Keratinocyte (primary cell): ENCODE data around the gene PLAA. TPM values are rescaled to one million over a fixed set of nuclear protein-coding genes. Genes with fewer than 3 reads are reported as not detected.

ENCODE experiments used
- DNase-seq: peaks from one replicate; pipeline ENCODE4 v3.0.0-alpha.2; 2011; ENCODE audit warnings: low read depth, missing footprints, low spot score
- FAIRE-seq: peaks from 2 replicates; lab custom pipeline; 2011; peaks lifted over from hg19 to GRCh38; lab: Jason Lieb, UNC
- H2AFZ ChIP-seq: 2 replicates; pipeline ENCODE4 v1.6.0; 2012; ENCODE audit warnings: low read length, control low read depth, inconsistent platforms; ENCODE audit not compliant: control insufficient read depth
- H3K27ac ChIP-seq: 2 replicates; pipeline ENCODE4 v1.5.1; 2011; ENCODE audit warnings: low read length; ENCODE audit not compliant: control insufficient read depth, insufficient read depth
- H3K27me3 ChIP-seq: 3 replicates; pipeline ENCODE4 v1.6.0; 2011; ENCODE audit warnings: low read length; ENCODE audit not compliant: control insufficient read depth, insufficient read depth; ENCODE audit errors: extremely low read depth
- H3K36me3 ChIP-seq, 2 experiments: 2 replicates in 1 of 2; 3 replicates in 1 of 2; pipeline ENCODE4 v1.5.1; 2011; ENCODE audit warnings: low read length in 2 of 2, mild to moderate bottlenecking in 1 of 2; ENCODE audit not compliant: control insufficient read depth in 2 of 2, insufficient read depth in 2 of 2; ENCODE audit errors: extremely low read depth in 1 of 2
- H3K4me1 ChIP-seq: 3 replicates; pipeline ENCODE4 v1.5.1; 2011; ENCODE audit warnings: low read length; ENCODE audit not compliant: control insufficient read depth, insufficient read depth; ENCODE audit errors: extremely low read depth
- H3K4me2 ChIP-seq: 3 replicates; pipeline ENCODE4 v1.6.0; 2011; ENCODE audit warnings: low read depth, low read length; ENCODE audit not compliant: control insufficient read depth, insufficient read depth; ENCODE audit errors: extremely low read depth
- H3K4me3 ChIP-seq, 3 experiments: fragments of 200-600 bp in 1 of 3; sonication (generic) in 1 of 3; 2 replicates in 2 of 3; 3 replicates in 1 of 3; pipeline ENCODE4 v1.5.1; 2011 to 2016; ENCODE audit warnings: low read length in 3 of 3, mild to moderate bottlenecking in 3 of 3, control low read depth in 2 of 3, inconsistent platforms in 1 of 3, low read depth in 1 of 3, mixed read lengths in 1 of 3, mixed run types in 1 of 3, moderate library complexity in 1 of 3; ENCODE audit not compliant: control insufficient read depth in 2 of 3, insufficient read depth in 2 of 3; ENCODE audit errors: extremely low read depth in 1 of 3
- H3K79me2 ChIP-seq: 2 replicates; pipeline ENCODE4 v1.6.0; 2012; ENCODE audit warnings: low read length; ENCODE audit not compliant: control insufficient read depth, insufficient read depth
- H3K9ac ChIP-seq: 3 replicates; pipeline ENCODE4 v1.6.0; 2011; ENCODE audit warnings: low read length; ENCODE audit not compliant: control insufficient read depth, insufficient read depth; ENCODE audit errors: extremely low read depth
- H3K9me1 ChIP-seq: 3 replicates; pipeline ENCODE4 v1.6.0; 2011; ENCODE audit warnings: low read length; ENCODE audit not compliant: control insufficient read depth, insufficient read depth; ENCODE audit errors: extremely low read depth
- H3K9me3 ChIP-seq: 2 replicates; pipeline ENCODE4 v1.5.1; 2012; ENCODE audit warnings: low read depth, low read length; ENCODE audit not compliant: control insufficient read depth
- H4K20me1 ChIP-seq: 3 replicates; pipeline ENCODE4 v1.6.0; 2011; ENCODE audit warnings: low read length; ENCODE audit not compliant: control insufficient read depth, insufficient read depth; ENCODE audit errors: extremely low read depth
- CTCF ChIP-seq, 3 experiments: IDR thresholded peaks in 1 of 3; conservative IDR thresholded peaks in 1 of 3; optimal IDR thresholded peaks in 1 of 3; 2 replicates in 2 of 3; 3 replicates in 1 of 3; pipeline versions ENCODE3 to v1.5.1; 2011; ENCODE audit warnings: low read length in 3 of 3, mild to moderate bottlenecking in 3 of 3, moderate library complexity in 2 of 3, control low read depth in 1 of 3, inconsistent platforms in 1 of 3; ENCODE audit not compliant: insufficient read depth in 2 of 3; ENCODE audit errors: extremely low read depth in 1 of 3
- EZH2 ChIP-seq: IDR thresholded peaks from one replicate; pipeline ENCODE4 v1.6.1; 2012; ENCODE audit warnings: inconsistent platforms, mild to moderate bottlenecking, low read length, moderate library complexity
- dilution Hi-C: fragments of 300-500 bp; cut with MboI; formaldehyde crosslinking; loops from one replicate; pipeline ENCODE4 v1.7.0; 2020; ENCODE audit warnings: low sequenced_read_pairs; ENCODE audit not compliant: extremely low pct_ligation_motif_present
- polyA plus RNA-seq, 5 experiments: library from polyadenylated mRNA; depleted of rRNA in 3 of 5; stranded (reverse) in 3 of 5; stranded (forward) in 1 of 5; unstranded in 1 of 5; fragments of >200 nt; gene quantifications; 1 replicate in 1 of 5; 2 replicates in 3 of 5; 3 replicates in 1 of 5; pipeline versions ENCODE4 v1.2.1 to v1.2.3, GENCODE V29; 2011 to 2012; ENCODE audit warnings: missing spikeins in 2 of 5, low read depth in 1 of 5, low replicate concordance in 1 of 5

The PLAA gene
- polyA plus RNA-seq, 1 donor (not counting 4 experiments of a cell fraction or from before 2014, with no cell fraction given) = 30.3 TPM

DNA sequence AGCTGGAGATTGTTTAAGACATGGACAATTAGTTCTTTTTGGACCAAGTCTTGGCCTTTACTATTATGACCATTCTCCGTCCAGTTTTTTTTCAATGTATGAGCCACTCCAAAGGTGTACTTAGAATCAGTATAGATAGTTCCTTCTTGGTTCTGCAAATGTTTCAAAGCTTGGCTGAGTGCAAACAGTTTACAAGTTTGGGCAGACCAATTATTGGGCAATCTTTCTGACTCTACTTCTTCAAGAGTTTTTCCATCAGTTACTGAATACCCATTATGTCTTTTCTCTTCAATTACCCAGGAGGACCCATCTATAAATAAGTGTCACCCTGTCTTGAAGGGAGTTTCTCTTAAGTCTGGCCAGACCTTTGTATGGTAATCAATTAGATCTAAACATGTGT, 24.7 kb upstream of the PLAA start:
- peaks cover 6% of the 10 kb centered on the region for H3K4me1 ChIP-seq
- no peaks in the 10 kb centered on the region for H3K9me3 ChIP-seq
- no peak overlapping the region for H2AFZ ChIP-seq
- H3K9me1 ChIP-seq = no peaks in the 10 kb centered on the region
- dilution Hi-C loops = no loop called here
- no peak for FAIRE-seq
- H3K36me3 ChIP-seq = no peaks in the 10 kb centered on the region
- H3K79me2 ChIP-seq = no peaks in the 10 kb centered on the region
- H4K20me1 ChIP-seq = no peaks in the 10 kb centered on the region
- H3K27ac ChIP-seq = no peak overlapping the region
- H3K4me2 ChIP-seq = no peak overlapping the region
- TF ChIP-seq CTCF (optimal IDR thresholded peaks at IDR 0.05 in 1 of 3, IDR thresholded peaks at IDR 0.05 in 1 of 3, conservative IDR thresholded peaks at IDR 0.05 in 1 of 3; ENCODE audit: extremely low read depth in 1 of 3, insufficient read depth in 2 of 3, low read length in 3 of 3) (no peak), EZH2 (no peak)
- H3K4me3 ChIP-seq = no peak overlapping the region
- H3K27me3 ChIP-seq = no peaks in the 10 kb centered on the region
- no peak overlapping the region for H3K9ac ChIP-seq
- DNase-seq = no peak

DNA sequence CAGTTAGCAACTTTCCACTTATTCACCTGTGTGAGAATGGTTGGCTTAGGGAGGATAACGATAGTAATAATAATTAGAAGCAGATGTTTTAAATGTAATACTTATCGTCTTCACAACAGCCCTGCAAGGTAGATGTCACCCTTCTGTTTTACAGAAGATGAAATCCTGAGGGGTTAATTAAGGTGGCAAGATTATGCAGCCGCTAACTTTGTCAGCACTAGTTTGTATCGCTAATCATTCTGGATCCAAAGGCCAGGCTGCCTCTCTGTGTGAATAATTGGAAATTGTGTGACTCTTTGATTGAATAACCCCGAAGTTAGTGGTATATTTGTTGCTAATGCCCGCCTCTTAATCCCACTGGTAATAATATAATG, 9.8 kb upstream of the PLAA start:
- no peak for TF ChIP-seq EZH2
- no peak for TF ChIP-seq CTCF (optimal IDR thresholded peaks at IDR 0.05 in 1 of 3, IDR thresholded peaks at IDR 0.05 in 1 of 3, conservative IDR thresholded peaks at IDR 0.05 in 1 of 3; ENCODE audit: extremely low read depth in 1 of 3, insufficient read depth in 2 of 3, low read length in 3 of 3)
- Histone ChIP-seq H3K27ac (peak overlapping the region; percentile 70), H3K4me3 (peak overlapping the region; percentile 52 to 61 (median 58)), H3K4me1 (peaks cover 6% of the 10 kb centered on the region), H3K4me2 (peak overlapping the region; percentile 51), H4K20me1 (no peaks in the 10 kb centered on the region), H3K36me3 (no peaks in the 10 kb centered on the region), H3K27me3 (no peaks in the 10 kb centered on the region), H3K9me1 (no peaks in the 10 kb centered on the region), H3K9ac (peak overlapping the region; percentile 67), H3K9me3 (no peaks in the 10 kb centered on the region), H2AFZ (peak overlapping the region; percentile 87), H3K79me2 (peaks cover 2% of the 10 kb centered on the region)
- dilution Hi-C loops = no loop called here
- FAIRE-seq (peak; percentile 43), DNase-seq (no peak)
